Measurements from ENCODE around the gene RAB12. TPM values are rescaled to one million over a fixed set of nuclear protein-coding genes. Genes with fewer than 3 reads are reported as not detected.

Gene RAB12
- total and polyA plus RNA-seq, 2 of the 13 experiments (the other 11 are each of a cell fraction or from before 2014, with no cell fraction given), result 9.5 to 25.3 TPM

DNA sequence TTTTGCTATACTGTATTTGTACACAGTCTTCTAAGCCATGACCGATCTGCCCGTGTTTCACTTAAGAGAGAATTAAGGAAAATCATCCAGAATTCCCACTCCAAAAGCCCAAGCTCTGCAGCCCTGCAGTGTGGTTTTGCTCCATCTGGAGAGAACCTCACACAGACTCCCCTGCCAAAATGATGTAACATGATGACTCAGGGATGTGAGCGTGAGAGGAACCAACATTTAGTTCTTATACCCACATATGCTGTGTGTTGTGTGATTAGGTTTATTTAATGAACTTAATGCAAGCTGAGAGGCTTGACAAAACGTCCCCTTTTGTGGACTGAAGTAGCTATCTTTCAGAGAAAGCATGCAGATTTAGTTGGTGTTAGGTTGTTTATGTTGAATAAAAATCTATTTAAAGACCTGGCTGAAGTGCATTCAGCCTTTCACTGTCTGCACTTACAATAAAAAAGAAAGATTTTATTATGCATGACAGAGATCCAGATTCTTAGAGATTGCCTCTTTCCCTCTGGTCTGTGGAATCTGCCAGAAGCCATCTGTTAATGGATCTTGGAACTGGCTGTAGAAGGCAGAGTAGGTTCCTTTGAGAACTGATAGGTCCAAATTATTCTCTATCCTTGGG lies 6.3 kb downstream of the RAB12 start (continued):
- TF ChIP-seq, protein P1, sequence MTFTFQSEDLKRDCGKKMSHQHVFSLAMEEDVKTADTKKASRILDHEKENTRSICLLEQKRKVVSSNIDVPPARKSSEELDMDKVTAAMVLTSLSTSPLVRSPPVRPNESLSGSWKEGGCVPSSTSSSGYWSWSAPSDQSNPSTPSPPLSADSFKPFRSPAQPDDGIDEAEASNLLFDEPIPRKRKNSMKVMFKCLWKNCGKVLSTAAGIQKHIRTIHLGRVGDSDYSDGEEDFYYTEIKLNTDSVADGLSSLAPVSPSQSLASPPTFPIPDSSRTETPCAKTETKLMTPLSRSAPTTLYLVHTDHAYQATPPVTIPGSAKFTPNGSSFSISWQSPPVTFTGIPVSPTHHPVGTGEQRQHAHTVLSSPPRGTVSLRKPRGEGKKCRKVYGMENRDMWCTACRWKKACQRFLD (CRISPR knock-in tag; IDR thresholded peaks at IDR 0.05; ENCODE audit: borderline replicate concordance), result no peak
- no peak for TF ChIP-seq ZBTB38 (CRISPR knock-in tag; IDR thresholded peaks at IDR 0.05)
- TF ChIP-seq, protein P2, sequence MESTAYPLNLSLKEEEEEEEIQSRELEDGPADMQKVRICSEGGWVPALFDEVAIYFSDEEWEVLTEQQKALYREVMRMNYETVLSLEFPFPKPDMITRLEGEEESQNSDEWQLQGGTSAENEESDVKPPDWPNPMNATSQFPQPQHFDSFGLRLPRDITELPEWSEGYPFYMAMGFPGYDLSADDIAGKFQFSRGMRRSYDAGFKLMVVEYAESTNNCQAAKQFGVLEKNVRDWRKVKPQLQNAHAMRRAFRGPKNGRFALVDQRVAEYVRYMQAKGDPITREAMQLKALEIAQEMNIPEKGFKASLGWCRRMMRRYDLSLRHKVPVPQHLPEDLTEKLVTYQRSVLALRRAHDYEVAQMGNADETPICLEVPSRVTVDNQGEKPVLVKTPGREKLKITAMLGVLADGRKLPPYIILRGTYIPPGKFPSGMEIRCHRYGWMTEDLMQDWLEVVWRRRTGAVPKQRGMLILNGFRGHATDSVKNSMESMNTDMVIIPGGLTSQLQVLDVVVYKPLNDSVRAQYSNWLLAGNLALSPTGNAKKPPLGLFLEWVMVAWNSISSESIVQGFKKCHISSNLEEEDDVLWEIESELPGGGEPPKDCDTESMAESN (CRISPR knock-in tag; conservative IDR thresholded peaks at IDR 0.05), result no peak

DNA sequence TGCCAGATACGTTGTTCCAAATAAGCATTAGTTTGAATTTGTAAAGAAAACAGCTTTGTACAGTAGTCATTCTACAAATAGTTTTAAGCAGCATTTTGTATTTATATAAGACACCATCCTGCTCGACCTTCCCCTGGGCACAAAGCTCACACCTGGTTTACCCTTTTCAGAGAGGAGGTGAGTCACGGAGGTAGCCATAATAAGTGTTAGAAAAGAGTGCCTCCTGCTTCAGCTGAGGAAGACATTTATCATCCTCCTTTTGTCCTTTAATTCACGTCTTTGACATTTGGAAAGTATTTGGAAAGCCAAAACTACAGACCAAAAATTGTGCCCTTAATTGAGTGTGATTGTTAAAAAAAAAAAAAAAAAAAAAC lies 6.8 kb downstream of the RAB12 start:
- ChIA-PET POLR2A (no interaction called here), CTCF (ENCODE audit: low intra/inter-chr PET ratio, low total read pairs) (no interaction called here)
- Histone ChIP-seq H3K4me1 (ENCODE audit: insufficient read depth, low read length) (peaks cover 60% of the 10 kb centered on the region), H3K4me3 (replicated peaks in 1 of 3; ENCODE audit: insufficient read depth in 1 of 3, low read depth in 2 of 3, low read length in 3 of 3) (no peak overlapping the region), H3K27me3 (ENCODE audit: control insufficient read depth in 1 of 2, insufficient read depth in 2 of 2, low read length in 2 of 2) (no peaks in the 10 kb centered on the region), H4K20me1 (ENCODE audit: insufficient read depth, low read length) (peaks cover 30% of the 10 kb centered on the region), H3K36me3 (replicated peaks in 1 of 2; ENCODE audit: control insufficient read depth in 1 of 2, insufficient read depth in 2 of 2, low read length in 2 of 2) (peaks cover 1 to 10% of the 10 kb centered on the region in 2 experiments; a peak in 1 of 5 replicates), H3K9me3 (ENCODE audit: low read length) (no peaks in the 10 kb centered on the region), H3K79me2 (ENCODE audit: insufficient read depth, low read length) (peaks cover 92% of the 10 kb centered on the region), H2AFZ (ENCODE audit: low read length) (no peak overlapping the region), H3K4me2 (ENCODE audit: low read depth, low read length) (peak overlapping the region; percentile 32), H3K27ac (ENCODE audit: extremely low read length, insufficient read depth, low read length) (peak overlapping the region; percentile 64), H3K9ac (ENCODE audit: insufficient read depth, low read depth, low read length) (no peak overlapping the region)
- intact Hi-C loops (cut with micrococcal nuclease; ENCODE audit: unreplicated experiment), result no loop called here
- in situ Hi-C loops (cut with HindIII; ENCODE audit: extremely low pct_ligation_motif_present, low pct_unique_long_range_greater_than_20kb), result no loop called here
- WGBS (ENCODE audit: low lambda C conversion rate), result 32% methylated on average over 4 of the region's 4 CpGs
- peak; percentile 35 for DNase-seq (ENCODE audit: low spot score)
- no TSS peak for BruUV-seq (replicated peaks)
- ATAC-seq, result peak; percentile 74
- FAIRE-seq, result no peak
- TF ChIP-seq ZNF773 (CRISPR knock-in tag; IDR thresholded peaks at IDR 0.05; ENCODE audit: borderline replicate concordance) (no peak), ZKSCAN5 (CRISPR knock-in tag; IDR thresholded peaks at IDR 0.05) (peak; percentile 59; the same call in 1 of the 2 replicates)
- TF ChIP-seq, protein P3, sequence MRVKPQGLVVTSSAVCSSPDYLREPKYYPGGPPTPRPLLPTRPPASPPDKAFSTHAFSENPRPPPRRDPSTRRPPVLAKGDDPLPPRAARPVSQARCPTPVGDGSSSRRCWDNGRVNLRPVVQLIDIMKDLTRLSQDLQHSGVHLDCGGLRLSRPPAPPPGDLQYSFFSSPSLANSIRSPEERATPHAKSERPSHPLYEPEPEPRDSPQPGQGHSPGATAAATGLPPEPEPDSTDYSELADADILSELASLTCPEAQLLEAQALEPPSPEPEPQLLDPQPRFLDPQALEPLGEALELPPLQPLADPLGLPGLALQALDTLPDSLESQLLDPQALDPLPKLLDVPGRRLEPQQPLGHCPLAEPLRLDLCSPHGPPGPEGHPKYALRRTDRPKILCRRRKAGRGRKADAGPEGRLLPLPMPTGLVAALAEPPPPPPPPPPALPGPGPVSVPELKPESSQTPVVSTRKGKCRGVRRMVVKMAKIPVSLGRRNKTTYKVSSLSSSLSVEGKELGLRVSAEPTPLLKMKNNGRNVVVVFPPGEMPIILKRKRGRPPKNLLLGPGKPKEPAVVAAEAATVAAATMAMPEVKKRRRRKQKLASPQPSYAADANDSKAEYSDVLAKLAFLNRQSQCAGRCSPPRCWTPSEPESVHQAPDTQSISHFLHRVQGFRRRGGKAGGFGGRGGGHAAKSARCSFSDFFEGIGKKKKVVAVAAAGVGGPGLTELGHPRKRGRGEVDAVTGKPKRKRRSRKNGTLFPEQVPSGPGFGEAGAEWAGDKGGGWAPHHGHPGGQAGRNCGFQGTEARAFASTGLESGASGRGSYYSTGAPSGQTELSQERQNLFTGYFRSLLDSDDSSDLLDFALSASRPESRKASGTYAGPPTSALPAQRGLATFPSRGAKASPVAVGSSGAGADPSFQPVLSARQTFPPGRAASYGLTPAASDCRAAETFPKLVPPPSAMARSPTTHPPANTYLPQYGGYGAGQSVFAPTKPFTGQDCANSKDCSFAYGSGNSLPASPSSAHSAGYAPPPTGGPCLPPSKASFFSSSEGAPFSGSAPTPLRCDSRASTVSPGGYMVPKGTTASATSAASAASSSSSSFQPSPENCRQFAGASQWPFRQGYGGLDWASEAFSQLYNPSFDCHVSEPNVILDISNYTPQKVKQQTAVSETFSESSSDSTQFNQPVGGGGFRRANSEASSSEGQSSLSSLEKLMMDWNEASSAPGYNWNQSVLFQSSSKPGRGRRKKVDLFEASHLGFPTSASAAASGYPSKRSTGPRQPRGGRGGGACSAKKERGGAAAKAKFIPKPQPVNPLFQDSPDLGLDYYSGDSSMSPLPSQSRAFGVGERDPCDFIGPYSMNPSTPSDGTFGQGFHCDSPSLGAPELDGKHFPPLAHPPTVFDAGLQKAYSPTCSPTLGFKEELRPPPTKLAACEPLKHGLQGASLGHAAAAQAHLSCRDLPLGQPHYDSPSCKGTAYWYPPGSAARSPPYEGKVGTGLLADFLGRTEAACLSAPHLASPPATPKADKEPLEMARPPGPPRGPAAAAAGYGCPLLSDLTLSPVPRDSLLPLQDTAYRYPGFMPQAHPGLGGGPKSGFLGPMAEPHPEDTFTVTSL (CRISPR knock-in tag; IDR thresholded peaks at IDR 0.05; ENCODE audit: borderline replicate concordance), result peak; percentile 41; the same call in 1 of the 2 replicates
- TF ChIP-seq, protein P4, sequence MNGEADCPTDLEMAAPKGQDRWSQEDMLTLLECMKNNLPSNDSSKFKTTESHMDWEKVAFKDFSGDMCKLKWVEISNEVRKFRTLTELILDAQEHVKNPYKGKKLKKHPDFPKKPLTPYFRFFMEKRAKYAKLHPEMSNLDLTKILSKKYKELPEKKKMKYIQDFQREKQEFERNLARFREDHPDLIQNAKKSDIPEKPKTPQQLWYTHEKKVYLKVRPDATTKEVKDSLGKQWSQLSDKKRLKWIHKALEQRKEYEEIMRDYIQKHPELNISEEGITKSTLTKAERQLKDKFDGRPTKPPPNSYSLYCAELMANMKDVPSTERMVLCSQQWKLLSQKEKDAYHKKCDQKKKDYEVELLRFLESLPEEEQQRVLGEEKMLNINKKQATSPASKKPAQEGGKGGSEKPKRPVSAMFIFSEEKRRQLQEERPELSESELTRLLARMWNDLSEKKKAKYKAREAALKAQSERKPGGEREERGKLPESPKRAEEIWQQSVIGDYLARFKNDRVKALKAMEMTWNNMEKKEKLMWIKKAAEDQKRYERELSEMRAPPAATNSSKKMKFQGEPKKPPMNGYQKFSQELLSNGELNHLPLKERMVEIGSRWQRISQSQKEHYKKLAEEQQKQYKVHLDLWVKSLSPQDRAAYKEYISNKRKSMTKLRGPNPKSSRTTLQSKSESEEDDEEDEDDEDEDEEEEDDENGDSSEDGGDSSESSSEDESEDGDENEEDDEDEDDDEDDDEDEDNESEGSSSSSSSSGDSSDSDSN (CRISPR knock-in tag; IDR thresholded peaks at IDR 0.05), result no peak
- TF ChIP-seq, protein P5, sequence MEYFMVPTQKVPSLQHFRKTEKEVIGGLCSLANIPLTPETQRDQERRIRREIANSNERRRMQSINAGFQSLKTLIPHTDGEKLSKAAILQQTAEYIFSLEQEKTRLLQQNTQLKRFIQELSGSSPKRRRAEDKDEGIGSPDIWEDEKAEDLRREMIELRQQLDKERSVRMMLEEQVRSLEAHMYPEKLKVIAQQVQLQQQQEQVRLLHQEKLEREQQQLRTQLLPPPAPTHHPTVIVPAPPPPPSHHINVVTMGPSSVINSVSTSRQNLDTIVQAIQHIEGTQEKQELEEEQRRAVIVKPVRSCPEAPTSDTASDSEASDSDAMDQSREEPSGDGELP (IDR thresholded peaks at IDR 0.05; ENCODE audit: borderline replicate concordance, low read depth), result peak; percentile 25; the same call in 1 of the 2 replicates

Measured in HepG2 (cell line).